Tibial artery (tissue), 4 donors: ENCODE data around the gene ADAT2.
A peak's percentile ranks its signal among the peaks of the same experiment; 100 is the strongest.

ENCODE experiments used
- DNase-seq, 2 donors: peaks; one replicate each; pipeline ENCODE4 v3.0.0-alpha.2; 2019
- H3K27ac ChIP-seq, 2 donors: fragments of 200-600 bp; sonication (generic) in 1 of 2; 1 replicate in 1 of 2; 2 replicates in 1 of 2; pipeline ENCODE4 v1.5.1; 2018 to 2019; ENCODE audit warnings: mild to moderate bottlenecking in 1 of 2
- H3K27me3 ChIP-seq, 2 donors: fragments of 200-600 bp; sonication (generic) in 1 of 2; one replicate each; pipeline versions ENCODE4 v1.5.1 to v1.6.0; 2016 to 2019
- H3K36me3 ChIP-seq, 3 donors: fragments of 200-600 bp; sonication (generic) in 2 of 3; one replicate each; pipeline ENCODE4 v1.5.1; 2016 to 2019; ENCODE audit warnings: mild to moderate bottlenecking in 2 of 3
- H3K4me1 ChIP-seq, 4 donors: fragments of 200-600 bp; sonication (generic) in 2 of 4; 1 replicate in 3 of 4; 2 replicates in 1 of 4; pipeline ENCODE4 v1.5.1; 2016 to 2019
- H3K4me3 ChIP-seq, 2 donors: fragments of 200-600 bp; sonication (generic) in 1 of 2; 1 replicate in 1 of 2; 2 replicates in 1 of 2; pipeline ENCODE4 v1.5.1; 2018 to 2019; ENCODE audit warnings: mild to moderate bottlenecking in 2 of 2
- H3K9me3 ChIP-seq, 3 donors: fragments of 200-600 bp; sonication (generic) in 1 of 3; one replicate each; pipeline ENCODE4 v1.5.1; 2016 to 2019
- intact Hi-C: fragments of 100-400 bp; cut with DNase I; formaldehyde crosslinking; loops from one replicate; pipeline ENCODE4 v1.15.0; 2023; ENCODE audit warnings: low total_unique reads
- TF ChIP-seq, protein P1 (sequence below), 2 experiments: fragments of 200-600 bp in 1 of 2; fragments of 450-650 bp in 1 of 2; IDR thresholded peaks; one replicate each; pipeline ENCODE4 v1.5.1; 2017 to 2019; ENCODE audit warnings: antibody characterized with exemption in 2 of 2, mild to moderate bottlenecking in 1 of 2, moderate library complexity in 1 of 2

The ADAT2 gene

GRCh38 chr6:143450453-143451371 lies at the start of gene ADAT2, which contains the start of gene PEX3:
Gene ADAT2 (minus strand): TSS chr6:143450695. CDS start chr6:143450658, 37 bp downstream.
Gene PEX3 (plus strand): TSS chr6:143450805. CDS start chr6:143451043, 238 bp downstream.
- TF ChIP-seq, protein P1, sequence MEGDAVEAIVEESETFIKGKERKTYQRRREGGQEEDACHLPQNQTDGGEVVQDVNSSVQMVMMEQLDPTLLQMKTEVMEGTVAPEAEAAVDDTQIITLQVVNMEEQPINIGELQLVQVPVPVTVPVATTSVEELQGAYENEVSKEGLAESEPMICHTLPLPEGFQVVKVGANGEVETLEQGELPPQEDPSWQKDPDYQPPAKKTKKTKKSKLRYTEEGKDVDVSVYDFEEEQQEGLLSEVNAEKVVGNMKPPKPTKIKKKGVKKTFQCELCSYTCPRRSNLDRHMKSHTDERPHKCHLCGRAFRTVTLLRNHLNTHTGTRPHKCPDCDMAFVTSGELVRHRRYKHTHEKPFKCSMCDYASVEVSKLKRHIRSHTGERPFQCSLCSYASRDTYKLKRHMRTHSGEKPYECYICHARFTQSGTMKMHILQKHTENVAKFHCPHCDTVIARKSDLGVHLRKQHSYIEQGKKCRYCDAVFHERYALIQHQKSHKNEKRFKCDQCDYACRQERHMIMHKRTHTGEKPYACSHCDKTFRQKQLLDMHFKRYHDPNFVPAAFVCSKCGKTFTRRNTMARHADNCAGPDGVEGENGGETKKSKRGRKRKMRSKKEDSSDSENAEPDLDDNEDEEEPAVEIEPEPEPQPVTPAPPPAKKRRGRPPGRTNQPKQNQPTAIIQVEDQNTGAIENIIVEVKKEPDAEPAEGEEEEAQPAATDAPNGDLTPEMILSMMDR (IDR thresholded peaks at IDR 0.05), result no peak
- Histone ChIP-seq H3K4me1 (peaks cover 0 to 29% (median 12%) of the 10 kb centered on the region in 4 donors), H3K9me3 (no peaks in the 10 kb centered on the region), H3K27ac (peak within 1 kb of the TSS; percentile 69 to 72), H3K36me3 (no peaks in the 10 kb centered on the region), H3K27me3 (no peaks in the 10 kb centered on the region), H3K4me3 (peak within 1 kb of the TSS; percentile 64 to 68)
- intact Hi-C loops, result no loop called here
- DNase-seq, result peak; percentile 88 to 94

DNA sequence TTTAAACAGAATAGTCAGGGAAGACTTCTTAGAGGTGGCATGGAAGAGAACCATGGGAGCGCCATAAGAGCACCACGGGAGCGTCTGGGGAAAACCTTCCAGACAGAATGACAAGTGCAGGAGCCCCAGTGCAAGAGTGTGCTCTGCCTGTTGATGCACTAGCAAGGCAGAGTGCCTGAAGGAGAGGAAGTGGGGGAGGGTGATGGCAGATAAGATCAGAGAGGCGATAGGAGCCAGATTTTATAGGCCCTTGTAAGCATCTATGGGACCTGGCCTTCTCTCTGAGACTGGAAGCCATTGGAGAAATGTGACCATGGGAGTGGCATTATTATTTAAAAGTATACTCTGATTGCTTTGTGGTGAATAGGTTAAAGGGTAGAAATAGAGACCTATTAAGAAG lies 47.9 kb upstream of the ADAT2 start:
- TF ChIP-seq, protein P1 (IDR thresholded peaks at IDR 0.05), result no peak
- H3K9me3 ChIP-seq, result no peaks in the 10 kb centered on the region
- DNase-seq, result no peak
- H3K27me3 ChIP-seq, result no peaks in the 10 kb centered on the region
- no peak overlapping the region for H3K4me3 ChIP-seq
- no peak overlapping the region for H3K27ac ChIP-seq
- no peaks in the 10 kb centered on the region for H3K4me1 ChIP-seq
- intact Hi-C loops, result no loop called here
- H3K36me3 ChIP-seq, result peaks cover 35 to 83% (median 43%) of the 10 kb centered on the region in 3 donors

- H3K9me3 ChIP-seq, result no peaks in the 10 kb centered on the region
- peaks cover 32 to 73% (median 41%) of the 10 kb centered on the region in 3 donors for H3K36me3 ChIP-seq
- TF ChIP-seq, protein P1 (IDR thresholded peaks at IDR 0.05), result no peak
- no peaks in the 10 kb centered on the region for H3K4me1 ChIP-seq
- no peak overlapping the region for H3K27ac ChIP-seq
- H3K27me3 ChIP-seq, result no peaks in the 10 kb centered on the region
- no peak for DNase-seq
- intact Hi-C loops, result no loop called here
- no peak overlapping the region for H3K4me3 ChIP-seq
Measured at GRCh38 chr6:143496974-143497373, 46.5 kb upstream of the ADAT2 start.

- intact Hi-C loops, result no loop called here
- no peak for DNase-seq
- Histone ChIP-seq H3K27me3 (no peaks in the 10 kb centered on the region), H3K27ac (no peak overlapping the region), H3K9me3 (no peaks in the 10 kb centered on the region), H3K36me3 (peaks cover 14 to 36% (median 20%) of the 10 kb centered on the region in 3 donors), H3K4me1 (no peaks in the 10 kb centered on the region), H3K4me3 (no peak overlapping the region)
- TF ChIP-seq, protein P1 (IDR thresholded peaks at IDR 0.05), result no peak
Measured at GRCh38 chr6:143490775-143491174, 40.3 kb upstream of the ADAT2 start.

GRCh38 chr6:143490244-143490643 lies 39.7 kb upstream of the ADAT2 start:
- Histone ChIP-seq H3K4me3 (no peak overlapping the region), H3K9me3 (no peaks in the 10 kb centered on the region), H3K27ac (no peak overlapping the region), H3K4me1 (no peaks in the 10 kb centered on the region), H3K36me3 (peaks cover 14 to 31% (median 15%) of the 10 kb centered on the region in 3 donors), H3K27me3 (no peaks in the 10 kb centered on the region)
- intact Hi-C loops, result no loop called here
- no peak for DNase-seq
- TF ChIP-seq, protein P1 (IDR thresholded peaks at IDR 0.05), result no peak
